BJ (cell line): ENCODE data around the gene NLRC3. TPM values are rescaled to one million over a fixed set of nuclear protein-coding genes. Genes with fewer than 3 reads are reported as not detected.

Experiments
- CTCF ChIA-PET: fragments of 350-600 bp; formaldehyde crosslinking; extraction: SDS; loops from one replicate; lab custom pipeline; 2021; ENCODE audit warnings: antibody characterized with exemption, inconsistent platforms; lab: Yijun Ruan, JAX
- POLR2A ChIA-PET: fragments of 300-600 bp; sonication (Branson Sonifier 250); formaldehyde crosslinking; extraction: SDS; loops from one replicate; lab custom pipeline; 2021; ENCODE audit warnings: antibody characterized with exemption; lab: Charles Lee
- DNase-seq: peaks from one replicate; pipeline ENCODE4 v3.0.0-alpha.2; 2011; ENCODE audit warnings: low read depth
- H3K27me3 ChIP-seq: 2 replicates; pipeline ENCODE4 v1.6.0; 2011; ENCODE audit warnings: low read length; ENCODE audit not compliant: control insufficient read depth, insufficient read depth
- H3K36me3 ChIP-seq: 2 replicates; pipeline ENCODE4 v1.5.1; 2011; ENCODE audit warnings: low read length; ENCODE audit not compliant: control insufficient read depth, insufficient read depth
- H3K4me3 ChIP-seq: 2 replicates; pipeline ENCODE4 v1.5.1; 2011; ENCODE audit warnings: low read depth, mild to moderate bottlenecking, control low read depth, low read length
- CTCF ChIP-seq: IDR thresholded peaks from 2 replicates; pipeline ENCODE4 v1.5.1; 2011; ENCODE audit warnings: low read depth, mild to moderate bottlenecking, control low read depth, inconsistent platforms, low read length, moderate library complexity; ENCODE audit not compliant: insufficient read depth
- polyA plus RNA-seq: library from polyadenylated mRNA; depleted of rRNA; stranded (reverse); fragments of >200 nt; gene quantifications from 2 replicates; pipeline ENCODE4 v1.2.3, GENCODE V29; 2011

The NLRC3 gene
- polyA plus RNA-seq, 1 experiment = not detected

DNA sequence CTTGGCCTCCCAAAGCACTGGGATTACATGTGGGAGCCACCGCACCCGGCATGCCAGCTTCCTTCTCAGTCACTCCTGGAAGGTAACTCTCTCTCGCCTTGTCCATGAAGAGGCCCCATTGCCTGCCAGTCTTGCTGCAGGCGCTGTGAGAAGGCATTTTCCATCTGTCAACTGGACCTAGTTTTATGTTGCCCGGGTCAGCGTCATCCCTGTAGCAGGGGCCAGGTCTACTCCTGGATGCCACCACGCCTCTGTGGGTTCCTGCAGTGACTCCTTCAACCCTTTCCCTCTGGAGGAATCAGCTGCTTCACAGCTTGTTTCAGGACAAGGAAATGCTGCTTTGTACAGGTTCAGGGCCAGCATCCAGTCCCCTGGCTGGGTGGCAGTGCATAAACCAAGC lies 2.6 kb upstream of the NLRC3 start:
- no peak for DNase-seq
- peaks cover 5% of the 10 kb centered on the region; the same call in 1 of the 2 replicates for H3K36me3 ChIP-seq
- H3K27me3 ChIP-seq = no peaks in the 10 kb centered on the region
- TF ChIP-seq CTCF = no peak
- no peak overlapping the region for H3K4me3 ChIP-seq
- CTCF ChIA-PET = interaction anchor here (0.9 kb wide), 1 partner anchor 12 kb away, joined by 3 read pairs; no protein-coding TSS in a partner anchor
- POLR2A ChIA-PET = no interaction called here

DNA sequence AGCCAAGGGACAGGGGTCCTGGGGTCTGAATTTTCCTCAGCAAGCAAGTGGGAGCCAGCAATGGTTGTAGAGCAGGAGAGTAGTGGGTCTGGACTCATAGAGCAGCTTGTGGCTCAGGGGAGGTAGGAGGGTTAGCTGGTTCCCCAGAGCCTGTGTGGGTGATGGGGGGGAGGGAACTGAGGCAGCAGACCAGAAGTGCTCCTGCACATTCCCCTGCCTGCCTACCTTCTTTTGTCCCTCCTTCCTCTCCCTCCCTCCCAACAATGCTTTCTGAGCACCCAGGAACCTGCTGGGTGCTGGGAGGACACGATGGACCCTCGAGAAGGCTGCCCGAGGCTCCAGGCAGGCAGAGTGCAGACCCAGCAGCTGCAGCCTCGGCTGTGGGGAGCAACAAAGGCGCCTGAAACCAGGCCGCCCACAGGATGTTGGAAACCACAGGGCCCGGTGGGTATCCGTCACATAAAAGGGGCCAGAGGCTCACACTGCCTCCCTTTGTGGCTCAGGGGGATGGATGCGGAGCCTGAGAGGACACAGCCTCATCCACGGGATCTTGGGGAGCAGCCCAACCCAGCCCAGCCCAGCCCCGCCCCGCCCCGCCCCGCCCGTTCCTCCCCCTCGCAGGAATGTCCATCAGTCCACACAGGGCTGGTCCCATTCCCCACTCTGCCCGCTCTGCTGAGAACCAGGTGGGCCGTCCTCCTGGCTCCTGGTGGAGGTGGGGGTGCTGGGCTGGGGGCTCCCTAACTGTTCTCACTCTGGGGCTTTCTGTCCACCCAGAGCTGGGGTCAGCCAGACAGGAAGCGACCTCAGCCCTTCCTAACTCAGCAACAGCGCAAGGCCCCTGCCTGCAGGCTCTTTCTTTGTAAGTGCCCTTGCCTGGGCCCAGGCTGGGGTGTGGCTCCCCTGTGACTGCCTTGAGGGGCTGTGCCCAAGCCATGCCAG lies 1.7 kb upstream of the NLRC3 start:
- Histone ChIP-seq H3K27me3 (no peaks in the 10 kb centered on the region), H3K36me3 (peaks cover 5% of the 10 kb centered on the region; the same call in 1 of the 2 replicates), H3K4me3 (no peak overlapping the region)
- TF ChIP-seq CTCF = no peak
- CTCF ChIA-PET = no interaction called here
- DNase-seq = no peak
- POLR2A ChIA-PET = no interaction called here

- no peak for TF ChIP-seq CTCF
- Histone ChIP-seq H3K36me3 (peaks cover 2% of the 10 kb centered on the region; the same call in 1 of the 2 replicates), H3K27me3 (no peaks in the 10 kb centered on the region), H3K4me3 (no peak overlapping the region)
- ChIA-PET CTCF (no interaction called here), POLR2A (no interaction called here)
- no peak for DNase-seq
Measured at GRCh38 chr16:3578121-3578520, 918 bp upstream of the NLRC3 start.

DNA sequence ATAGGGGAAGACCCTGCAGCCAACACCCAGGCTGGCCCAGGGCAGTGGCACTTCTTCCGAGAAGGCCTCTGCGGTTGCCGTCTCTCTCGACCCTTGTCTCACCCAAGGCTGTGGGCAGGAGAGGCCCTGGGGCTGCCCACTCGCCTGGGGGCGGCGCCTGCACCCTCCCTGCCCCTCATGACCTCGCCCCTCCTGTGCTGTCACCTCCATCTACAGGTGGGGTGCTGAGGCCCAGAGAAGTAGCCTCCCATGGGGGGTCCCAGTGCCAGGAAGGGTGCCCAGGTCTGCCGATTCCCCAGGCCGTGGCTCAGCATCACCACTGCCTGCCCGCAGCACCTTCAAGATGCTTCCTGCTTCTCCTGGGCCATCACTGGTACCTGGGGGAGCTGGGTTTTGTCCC lies 992 bp downstream of the NLRC3 start:
- DNase-seq = no peak
- no peak for TF ChIP-seq CTCF

GRCh38 chr16:3575491-3575890 lies 1.7 kb downstream of the NLRC3 start:
- no peaks in the 10 kb centered on the region for H3K27me3 ChIP-seq
- TF ChIP-seq CTCF = no peak
- ChIA-PET CTCF (no interaction called here), POLR2A (no interaction called here)
- no peaks in the 10 kb centered on the region for H3K36me3 ChIP-seq
- no peak for DNase-seq
- H3K4me3 ChIP-seq = no peak overlapping the region

More for the DNA sequence above, 992 bp downstream of the NLRC3 start:
- Histone ChIP-seq H3K27me3 (no peaks in the 10 kb centered on the region), H3K4me3 (no peak overlapping the region), H3K36me3 (no peaks in the 10 kb centered on the region)
- ChIA-PET POLR2A (no interaction called here), CTCF (no interaction called here)
